Stomach (tissue), 9 donors: ENCODE measurements around the gene KRT5. TPM values are rescaled to one million over a fixed set of nuclear protein-coding genes. Genes with fewer than 3 reads are reported as not detected.

ENCODE experiments used
- DNase-seq, 2 donors: peaks; one replicate each; pipeline versions ENCODE4 v3.0.0 to v3.0.0-alpha.2; 2013 to 2019
- H3K27ac ChIP-seq, 5 donors: fragments of 200-600 bp in 4 of 5; sonication (generic) in 4 of 5; one replicate each; pipeline ENCODE4 v1.5.1; 2013 to 2019; ENCODE audit warnings: mild to moderate bottlenecking in 1 of 5, moderate library complexity in 1 of 5
- H3K27me3 ChIP-seq, 3 donors: fragments of 200-600 bp; sonication (generic); one replicate each; pipeline ENCODE4 v1.5.1; 2017 to 2019; ENCODE audit warnings: mixed run types in 1 of 3
- H3K36me3 ChIP-seq, 4 donors: fragments of 200-600 bp; sonication (generic); 1 replicate in 3 of 4; 2 replicates in 1 of 4; pipeline ENCODE4 v1.5.1; 2016 to 2019
- H3K4me1 ChIP-seq, 4 donors: fragments of 200-600 bp; sonication (generic); one replicate each; pipeline ENCODE4 v1.5.1; 2016 to 2019
- H3K4me3 ChIP-seq, 4 donors: fragments of 200-600 bp; sonication (generic) in 3 of 4; one replicate each; pipeline ENCODE4 v1.5.1; 2016 to 2019; ENCODE audit warnings: mild to moderate bottlenecking in 1 of 4
- H3K9me3 ChIP-seq, 4 donors: fragments of 200-600 bp; sonication (generic); one replicate each; pipeline ENCODE4 v1.5.1; 2016 to 2019
- EP300 ChIP-seq: sonication (generic); formaldehyde crosslinking; IDR thresholded peaks from one replicate; pipeline ENCODE4 v1.6.1; 2017; ENCODE audit warnings: antibody characterized with exemption
- POLR2A ChIP-seq, 4 donors: fragments of 450-650 bp; IDR thresholded peaks; one replicate each; pipeline ENCODE4 v1.6.1; 2016; ENCODE audit warnings: antibody characterized with exemption in 4 of 4, control low read depth in 2 of 4, mild to moderate bottlenecking in 1 of 4, moderate library complexity in 1 of 4
- POLR2AphosphoS5 ChIP-seq, 3 donors: sonication (generic); formaldehyde crosslinking; IDR thresholded peaks; one replicate each; pipeline ENCODE4 v1.6.1; 2016; ENCODE audit warnings: antibody characterized with exemption in 3 of 3
- WGBS, 5 donors: extraction: QIAGEN DNeasy Blood & Tissue Kit in 3 of 5; methylation state at CpG; one replicate each; pipeline versions ENCODE4 v1.1.5 to v1.1.7; 2013 to 2018; 5-methylcytosine and 5-hydroxymethylcytosine counted together
- intact Hi-C: fragments of 100-400 bp; cut with DNase I; formaldehyde crosslinking; loops from one replicate; pipeline ENCODE4 v1.15.1; 2023; ENCODE audit warnings: low total_unique reads
- polyA plus RNA-seq, 3 donors: library from polyadenylated mRNA; stranded (reverse); fragments of 200-250 nt; gene quantifications; one replicate each; pipeline ENCODE4 v1.2.3, GENCODE V29; 2013
- total RNA-seq, 5 donors: library from RNA; depleted of rRNA; stranded (reverse); fragments of >200 nt; gene quantifications; one replicate each; pipeline versions ENCODE4 v1.1.0 to v1.2.3, GENCODE V29; 2014 to 2016
- TF ChIP-seq, protein P1 (sequence below), 7 experiments: fragments of 450-650 bp in 4 of 7; fragments of 200-600 bp in 3 of 7; sonication (generic) in 3 of 7; IDR thresholded peaks; one replicate each; pipeline ENCODE4 v1.5.1; 2016 to 2019; ENCODE audit warnings: antibody characterized with exemption in 7 of 7, control low read depth in 2 of 7, mild to moderate bottlenecking in 1 of 7
- donor health status: healthy with polysubstance abuse.
- donor health status: Bipolar disorder and iron deficiency.
- donor health status: healthy.

KRT5 gene
- total and polyA plus RNA-seq, 8 donors = 0.89 to 2,165 (median 9.6) TPM; not detected in 4

DNA sequence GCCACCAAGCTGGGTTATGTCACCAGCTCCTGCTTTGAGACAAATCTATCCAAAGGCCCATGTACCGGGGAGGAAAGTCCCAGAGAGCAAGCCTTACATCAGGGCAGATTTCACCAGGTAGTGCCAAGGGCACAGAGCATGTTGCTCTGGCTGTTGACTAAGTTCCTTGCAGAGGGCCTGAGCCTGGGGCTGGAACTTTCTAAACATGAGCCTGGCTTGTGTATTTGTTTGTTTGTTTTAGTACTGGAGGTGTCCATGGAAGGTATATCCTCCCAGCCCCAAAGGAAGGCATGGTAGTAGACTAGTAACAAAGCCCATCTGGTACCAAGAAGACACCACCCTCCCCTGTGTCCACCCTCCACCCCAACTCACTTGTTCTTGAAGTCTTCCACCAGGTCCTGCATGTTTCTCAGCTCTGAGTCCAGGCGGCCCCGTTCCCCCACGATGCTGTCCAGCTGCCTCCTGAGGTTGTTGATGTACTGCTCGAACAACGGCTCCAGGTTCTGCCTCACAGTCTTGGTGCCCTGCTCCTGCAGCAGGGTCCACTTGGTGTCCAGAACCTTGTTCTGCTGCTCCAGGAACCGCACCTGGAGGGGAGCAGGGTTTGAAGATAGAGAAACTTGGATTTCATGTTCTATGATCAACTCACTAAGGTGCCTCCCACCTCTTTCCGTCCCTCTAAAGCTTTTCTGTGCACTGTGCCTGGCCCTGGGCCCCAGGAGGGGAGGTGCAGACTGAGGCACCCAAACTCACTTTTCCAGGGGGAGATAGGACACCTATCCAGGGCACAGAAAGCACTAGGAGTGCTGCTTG lies 1.4 kb downstream of the KRT5 start:
- intact Hi-C loops = no loop called here
- TF ChIP-seq, protein P1, sequence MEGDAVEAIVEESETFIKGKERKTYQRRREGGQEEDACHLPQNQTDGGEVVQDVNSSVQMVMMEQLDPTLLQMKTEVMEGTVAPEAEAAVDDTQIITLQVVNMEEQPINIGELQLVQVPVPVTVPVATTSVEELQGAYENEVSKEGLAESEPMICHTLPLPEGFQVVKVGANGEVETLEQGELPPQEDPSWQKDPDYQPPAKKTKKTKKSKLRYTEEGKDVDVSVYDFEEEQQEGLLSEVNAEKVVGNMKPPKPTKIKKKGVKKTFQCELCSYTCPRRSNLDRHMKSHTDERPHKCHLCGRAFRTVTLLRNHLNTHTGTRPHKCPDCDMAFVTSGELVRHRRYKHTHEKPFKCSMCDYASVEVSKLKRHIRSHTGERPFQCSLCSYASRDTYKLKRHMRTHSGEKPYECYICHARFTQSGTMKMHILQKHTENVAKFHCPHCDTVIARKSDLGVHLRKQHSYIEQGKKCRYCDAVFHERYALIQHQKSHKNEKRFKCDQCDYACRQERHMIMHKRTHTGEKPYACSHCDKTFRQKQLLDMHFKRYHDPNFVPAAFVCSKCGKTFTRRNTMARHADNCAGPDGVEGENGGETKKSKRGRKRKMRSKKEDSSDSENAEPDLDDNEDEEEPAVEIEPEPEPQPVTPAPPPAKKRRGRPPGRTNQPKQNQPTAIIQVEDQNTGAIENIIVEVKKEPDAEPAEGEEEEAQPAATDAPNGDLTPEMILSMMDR (IDR thresholded peaks at IDR 0.05) = no peak
- TF ChIP-seq POLR2A (IDR thresholded peaks at IDR 0.05) (no peak), EP300 (no peak), POLR2AphosphoS5 (IDR thresholded peaks at IDR 0.05) (no peak)
- no peaks in the 10 kb centered on the region for H3K36me3 ChIP-seq
- 72 to 90% (median 83%) methylated on average over 8 of the region's 8 CpGs for WGBS, 5 donors
- DNase-seq = no peak
- H3K4me3 ChIP-seq = no peak overlapping the region
- H3K27me3 ChIP-seq = peaks cover 0 to 28% (median 0%) of the 10 kb centered on the region in 3 donors
- no peaks in the 10 kb centered on the region for H3K9me3 ChIP-seq
- no peak overlapping the region for H3K27ac ChIP-seq
- peaks cover 0 to 21% (median 3%) of the 10 kb centered on the region in 4 donors for H3K4me1 ChIP-seq

DNA sequence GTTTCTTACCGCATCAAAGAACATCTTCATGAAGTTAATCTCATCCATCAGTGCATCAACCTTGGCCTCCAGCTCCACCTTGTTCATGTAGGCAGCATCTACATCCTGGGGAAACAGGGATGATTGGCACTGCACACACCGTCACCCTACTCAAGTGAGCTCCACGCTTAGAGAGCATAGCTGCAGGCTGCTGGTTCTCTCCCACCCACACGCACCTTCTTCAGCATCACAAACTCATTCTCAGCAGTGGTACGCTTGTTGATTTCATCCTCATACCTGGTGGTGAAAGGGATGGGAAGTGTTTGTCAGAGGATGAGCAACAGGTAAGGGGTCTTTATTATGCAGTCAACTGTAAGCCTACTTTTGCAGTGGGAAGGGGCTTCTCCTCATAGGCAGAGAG lies 2.3 kb downstream of the KRT5 start:
- intact Hi-C loops = no loop called here
- Histone ChIP-seq H3K36me3 (no peaks in the 10 kb centered on the region), H3K27me3 (peaks cover 0 to 23% (median 0%) of the 10 kb centered on the region in 3 donors), H3K27ac (no peak overlapping the region), H3K9me3 (no peaks in the 10 kb centered on the region), H3K4me3 (no peak overlapping the region), H3K4me1 (peaks cover 0 to 21% (median 3%) of the 10 kb centered on the region in 4 donors)
- TF ChIP-seq, protein P1 (IDR thresholded peaks at IDR 0.05) = no peak
- no peak for TF ChIP-seq POLR2AphosphoS5 (IDR thresholded peaks at IDR 0.05)
- TF ChIP-seq EP300 = no peak
- no peak for TF ChIP-seq POLR2A (IDR thresholded peaks at IDR 0.05)
- WGBS, 5 donors = 90 to 95% (median 94%) methylated on average over 5 of the region's 5 CpGs
- DNase-seq = no peak

DNA sequence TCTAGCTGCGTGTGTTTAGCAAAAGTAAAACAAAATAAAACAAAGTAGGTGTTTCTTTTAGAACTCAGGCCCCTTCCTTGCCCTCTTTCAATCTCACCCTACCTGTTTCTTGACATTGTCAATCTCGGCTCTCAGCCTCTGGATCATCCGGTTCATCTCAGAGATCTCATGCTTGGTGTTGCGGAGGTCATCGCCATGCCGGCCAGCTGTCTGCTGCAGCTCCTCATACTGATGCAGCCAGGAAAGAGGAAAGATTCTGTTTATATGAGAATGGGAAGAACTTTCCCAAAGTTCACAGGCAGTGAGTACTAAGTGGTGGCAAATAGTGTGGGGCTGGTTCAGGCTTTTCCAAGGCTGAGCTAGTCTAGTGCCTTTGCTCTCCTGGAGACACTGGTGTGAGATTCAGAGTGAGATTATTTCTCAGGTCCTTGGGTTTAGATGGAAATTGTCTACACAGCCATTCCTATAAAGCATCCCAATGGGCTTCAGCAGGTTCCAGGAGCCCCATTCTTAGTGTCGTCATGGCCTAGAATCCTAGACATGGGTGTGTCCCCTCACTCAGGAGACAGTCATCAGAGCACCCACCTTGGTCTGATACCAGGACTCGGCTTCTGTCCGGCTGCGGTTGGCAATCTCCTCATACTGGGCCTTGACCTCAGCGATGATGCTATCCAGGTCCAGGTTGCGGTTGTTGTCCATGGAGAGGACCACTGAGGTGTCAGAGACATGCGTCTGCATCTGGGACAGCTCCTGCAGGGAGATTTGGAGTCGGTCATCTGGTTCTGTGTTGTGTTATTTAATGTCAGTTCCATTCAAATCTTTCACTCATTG lies 3.0 kb downstream of the KRT5 start:
- Histone ChIP-seq H3K27ac (no peak overlapping the region), H3K4me3 (no peak overlapping the region), H3K4me1 (peaks cover 0 to 16% (median 3%) of the 10 kb centered on the region in 4 donors), H3K36me3 (no peaks in the 10 kb centered on the region), H3K9me3 (no peaks in the 10 kb centered on the region), H3K27me3 (peaks cover 0 to 17% (median 0%) of the 10 kb centered on the region in 3 donors)
- DNase-seq = no peak
- no peak for TF ChIP-seq POLR2AphosphoS5 (IDR thresholded peaks at IDR 0.05)
- TF ChIP-seq, protein P1 (IDR thresholded peaks at IDR 0.05) = no peak
- TF ChIP-seq EP300 = no peak
- no peak for TF ChIP-seq POLR2A (IDR thresholded peaks at IDR 0.05)
- 86 to 94% (median 92%) methylated on average over 12 to 14 of the region's 14 CpGs for WGBS, 5 donors
- intact Hi-C loops = no loop called here
